ENCODE results near the gene CD247.

DNA sequence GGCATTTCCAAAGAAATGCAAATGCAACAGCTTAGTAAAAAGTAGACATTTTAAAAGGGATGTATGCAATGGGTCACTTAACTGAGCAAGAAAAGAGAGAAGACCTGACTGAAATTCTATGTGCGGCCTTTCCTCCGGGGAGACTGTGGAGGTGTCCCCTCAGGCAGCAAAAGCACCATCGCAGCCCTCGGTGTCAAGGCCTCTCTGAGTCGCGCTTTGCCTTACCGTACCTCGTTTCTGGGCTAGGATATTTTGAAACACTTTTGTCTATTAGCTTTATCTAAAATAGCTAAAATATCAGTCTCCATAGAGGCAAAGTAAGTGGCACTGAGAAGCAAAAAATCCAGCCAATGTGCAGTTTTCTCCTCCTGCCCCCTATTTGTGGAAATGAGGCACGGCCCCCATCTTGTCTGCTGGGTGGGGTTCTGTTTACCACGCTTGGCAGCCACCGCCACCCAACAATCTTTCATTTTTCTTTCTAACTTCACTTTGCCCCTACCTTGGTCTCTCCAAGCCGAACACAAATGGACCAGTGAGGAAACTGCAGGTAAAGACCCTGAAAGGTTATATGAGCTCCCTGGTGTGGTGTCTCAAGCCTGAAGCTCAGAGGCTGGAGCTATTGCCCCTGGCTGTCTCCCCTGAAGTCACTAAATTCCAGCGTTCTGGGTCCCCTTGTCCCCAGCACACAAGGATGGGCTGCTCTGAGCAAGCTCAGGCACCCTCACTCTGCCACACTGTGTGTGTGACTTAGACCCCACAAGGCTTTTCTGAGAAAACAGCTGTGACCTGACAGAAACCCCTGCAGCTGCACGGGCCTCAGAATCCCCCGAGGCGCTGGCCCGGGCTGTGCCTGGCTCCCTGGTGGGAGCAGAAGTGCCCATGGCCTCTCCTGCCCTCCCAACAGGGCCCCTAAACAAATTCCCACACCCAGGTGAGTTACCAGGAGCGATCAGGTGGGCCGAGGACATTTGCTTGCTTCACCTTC, 1.6 kb downstream of the CD247 start:
- TF ChIP-seq EZH2 (IDR thresholded peaks at IDR 0.05; ENCODE audit: insufficient read depth, poor library complexity, severe bottlenecking) = no peak
- no peak for TF ChIP-seq EZH2phosphoT487 (IDR thresholded peaks at IDR 0.05; ENCODE audit: insufficient read depth, low read depth)

All from GM23248 (cell line).